A549 (cell line): ENCODE data around the gene MAP1S. TPM values are rescaled to one million over a fixed set of nuclear protein-coding genes. Genes with fewer than 3 reads are reported as not detected.

ENCODE experiments used
- ATAC-seq, 2 experiments: fragments of 200-7000 bp in 1 of 2; fragments of >200 bp in 1 of 2; cut with Nextera tagmentation in 1 of 2; cut with Tn5 transposase in 1 of 2; 3 replicates each; pipeline versions ENCODE4 v1.8.0 to v1.9.1; 2018 to 2020; ENCODE audit warnings: mild to moderate bottlenecking in 1 of 2, moderate library complexity in 1 of 2
- CTCF ChIA-PET: fragments of 300-600 bp; sonication (Branson Sonifier 250); formaldehyde crosslinking; extraction: SDS; loops from one replicate; lab custom pipeline; 2021; ENCODE audit warnings: antibody characterized with exemption, inconsistent platforms; lab: Yijun Ruan, JAX
- POLR2A ChIA-PET: fragments of 350-600 bp; formaldehyde crosslinking; extraction: SDS; loops from one replicate; lab custom pipeline; 2021; ENCODE audit warnings: antibody characterized with exemption, inconsistent platforms; lab: Yijun Ruan, JAX
- DNase-seq, 2 experiments: peaks; one replicate each; pipeline versions ENCODE4 v3.0.0 to v3.0.0-alpha.2; 2011 to 2016; ENCODE audit warnings: low read depth in 1 of 2, low spot score in 1 of 2
- FAIRE-seq: peaks from 2 replicates; lab custom pipeline; 2011; peaks lifted over from hg19 to GRCh38; lab: Jason Lieb, UNC
- H3K27ac ChIP-seq, 2 experiments: fragments of >200 bp; sonication (Bioruptor Twin); formaldehyde crosslinking; 3 replicates each; pipeline ENCODE4 v1.5.1; 2016 to 2017
- H3K4me1 ChIP-seq: fragments of >200 bp; sonication (Bioruptor Twin); formaldehyde crosslinking; 3 replicates; pipeline ENCODE4 v1.6.1; 2016
- H3K4me2 ChIP-seq: fragments of >200 bp; sonication (Bioruptor Twin); formaldehyde crosslinking; 3 replicates; pipeline ENCODE4 v1.6.1; 2016
- H3K4me3 ChIP-seq: fragments of >200 bp; sonication (Bioruptor Twin); formaldehyde crosslinking; 3 replicates; pipeline ENCODE4 v1.5.1; 2016
- H3K9me3 ChIP-seq: fragments of >200 bp; sonication (Bioruptor Twin); formaldehyde crosslinking; 3 replicates; pipeline ENCODE4 v1.6.1; 2016
- BHLHE40 ChIP-seq: IDR thresholded peaks from 2 replicates; pipeline ENCODE4 v1.6.1; 2012; ENCODE audit warnings: low read depth, low read length, inconsistent platforms
- CHD2 ChIP-seq: fragments of 150-350 bp; IDR thresholded peaks from 2 replicates; pipeline ENCODE4 v1.6.1; 2014; ENCODE audit warnings: low read length; ENCODE audit not compliant: partially characterized antibody
- CTCF ChIP-seq: fragments of >200 bp; sonication (Bioruptor Twin); formaldehyde crosslinking; IDR thresholded peaks from 3 replicates; pipeline ENCODE4 v1.5.1; 2016
- ELK1 ChIP-seq: fragments of 150-350 bp; IDR thresholded peaks from 2 replicates; pipeline ENCODE4 v1.6.1; 2014; ENCODE audit warnings: low read depth, mild to moderate bottlenecking, low read length
- ESRRA ChIP-seq: fragments of 150-350 bp; IDR thresholded peaks from 2 replicates; pipeline ENCODE4 v1.6.1; 2014; ENCODE audit warnings: mild to moderate bottlenecking, low read length, borderline replicate concordance
- FOXS1 ChIP-seq: fragments of 250-450 bp; sonication (Bioruptor Pico); IDR thresholded peaks from 2 replicates; pipeline ENCODE4 v1.5.0; 2020; ENCODE audit warnings: mild to moderate bottlenecking, moderate library complexity
- GATA3 ChIP-seq: IDR thresholded peaks from 2 replicates; pipeline ENCODE4 v1.6.1; 2012; ENCODE audit warnings: borderline replicate concordance
- HES2 ChIP-seq: fragments of >200 bp; sonication (Bioruptor Twin); formaldehyde crosslinking; IDR thresholded peaks from 2 replicates; pipeline ENCODE4 v1.6.1; 2016
- HOXB5 ChIP-seq: fragments of 250-450 bp; sonication (Bioruptor Pico); IDR thresholded peaks from 2 replicates; pipeline ENCODE4 v1.5.0; 2020; ENCODE audit warnings: mild to moderate bottlenecking, moderate library complexity
- JUN ChIP-seq, 2 experiments: fragments of >200 bp; sonication (Bioruptor Twin); formaldehyde crosslinking; IDR thresholded peaks; 2 replicates in 1 of 2; 3 replicates in 1 of 2; pipeline ENCODE4 v1.6.1; 2016 to 2017
- MAFK ChIP-seq: fragments of 450-650 bp; IDR thresholded peaks from 2 replicates; pipeline ENCODE4 v1.6.1; 2014; ENCODE audit not compliant: partially characterized antibody
- MAX ChIP-seq: IDR thresholded peaks from 2 replicates; pipeline ENCODE4 v1.6.1; 2012
- MAZ ChIP-seq: fragments of 150-350 bp; IDR thresholded peaks from 2 replicates; pipeline ENCODE4 v1.6.1; 2014; ENCODE audit warnings: antibody characterized with exemption, low read depth, low read length, borderline replicate concordance
- NPAS2 ChIP-seq: fragments of 250-450 bp; sonication (Bioruptor Pico); IDR thresholded peaks from 2 replicates; pipeline ENCODE4 v1.8.0; 2022; ENCODE audit warnings: mild to moderate bottlenecking, moderate library complexity, borderline replicate concordance
- PBX3 ChIP-seq: IDR thresholded peaks from 2 replicates; pipeline ENCODE4 v1.6.1; 2012
- RCOR1 ChIP-seq: fragments of 150-350 bp; IDR thresholded peaks from 2 replicates; pipeline ENCODE4 v1.6.1; 2014; ENCODE audit warnings: antibody characterized with exemption, low read length, low read depth
- REST ChIP-seq: fragments of 200-600 bp; sonication (generic); IDR thresholded peaks from 2 replicates; pipeline ENCODE4 v1.6.1; 2016; ENCODE audit warnings: antibody characterized with exemption, mild to moderate bottlenecking, moderate library complexity
- USF2 ChIP-seq: fragments of 450-650 bp; IDR thresholded peaks from 2 replicates; pipeline ENCODE4 v1.6.1; 2014; ENCODE audit warnings: antibody characterized with exemption
- ZFP36 ChIP-seq: fragments of 450-650 bp; IDR thresholded peaks from 2 replicates; pipeline ENCODE4 v1.6.1; 2014; ENCODE audit warnings: borderline replicate concordance; ENCODE audit not compliant: partially characterized antibody
- WGBS: methylation state at CpG from one replicate; pipeline ENCODE4 v1.1.6; 2017; ENCODE audit errors: missing lambda C conversion rate; 5-methylcytosine and 5-hydroxymethylcytosine counted together
- polyA plus RNA-seq, 4 experiments: library from polyadenylated mRNA; depleted of rRNA in 3 of 4; stranded (reverse); fragments of >200 nt; fragmentation: RNase III in 1 of 4; extraction: RNeasy Plus Mini Kit Qiagen cat#74134 plus additional on column Dnase treatment in 1 of 4; gene quantifications; 2 replicates in 3 of 4; 3 replicates in 1 of 4; pipeline ENCODE4 v1.2.3, GENCODE V29; 2011 to 2017

Gene MAP1S
- polyA plus RNA-seq, 2 of the 4 experiments (the other 2 are of a cell fraction) = 8.3 to 26.9 TPM

GRCh38 chr19:17770613-17771012 lies 51.3 kb downstream of the MAP1S start:
- Histone ChIP-seq H3K9me3 (no peaks in the 10 kb centered on the region), H3K4me2 (no peak overlapping the region), H3K27ac (no peak overlapping the region), H3K4me1 (peaks cover 17% of the 10 kb centered on the region), H3K4me3 (no peak overlapping the region)
- ChIA-PET POLR2A (no interaction called here), CTCF (no interaction called here)
- no peak for TF ChIP-seq MAX
- TF ChIP-seq NPAS2 (CRISPR knock-in tag) = no peak
- no peak for TF ChIP-seq ELK1
- no peak for TF ChIP-seq BHLHE40
- no peak for TF ChIP-seq GATA3
- no peak for TF ChIP-seq ZFP36
- TF ChIP-seq ESRRA = no peak
- no peak for TF ChIP-seq PBX3
- no peak for TF ChIP-seq FOXS1 (CRISPR knock-in tag)
- no peak for TF ChIP-seq CHD2
- TF ChIP-seq HES2 = no peak
- no peak for TF ChIP-seq MAZ
- TF ChIP-seq CTCF = no peak
- TF ChIP-seq HOXB5 (CRISPR knock-in tag) = no peak
- no peak for TF ChIP-seq MAFK
- no peak for TF ChIP-seq RCOR1
- no peak for TF ChIP-seq JUN (IDR thresholded peaks at IDR 0.05)
- DNase-seq (no peak), ATAC-seq (no peak), FAIRE-seq (no peak)
- 89% methylated on average over 10 of the region's 13 CpGs for WGBS

GRCh38 chr19:17772172-17772571 lies 52.9 kb downstream of the MAP1S start:
- no peaks in the 10 kb centered on the region for H3K9me3 ChIP-seq
- no peak overlapping the region for H3K27ac ChIP-seq
- POLR2A ChIA-PET = no interaction called here
- H3K4me1 ChIP-seq = peaks cover 6% of the 10 kb centered on the region
- DNase-seq = peak in 1 of 2 experiments; percentile 69
- H3K4me3 ChIP-seq = no peak overlapping the region
- H3K4me2 ChIP-seq = no peak overlapping the region
- CTCF ChIA-PET = interaction anchor here (0.6 kb wide), 1 partner anchor 208 kb away, joined by 3 read pairs; no protein-coding TSS in a partner anchor
- peak in 1 of 2 experiments; percentile 45; a peak in 1 of 6 replicates for ATAC-seq
- TF ChIP-seq USF2 = peak; percentile 47
- TF ChIP-seq REST = no peak
- TF ChIP-seq, all 56 proteins: peak for 1
- WGBS = 100% methylated on average over 4 of the region's 4 CpGs
- no peak for FAIRE-seq
